Activated CD8-positive, alpha-beta memory T cell treated with anti-CD3 and anti-CD28 coated beads for 48 hours (primary cell): ENCODE results near the gene ABCA2.
"Not testable (repeated sequence)": the region's sequence is repeated elsewhere in the genome, so short reads cannot be mapped to it uniquely, and the experiment has no call there.

Experiments used
- DNase-seq, 3 experiments: peaks; one replicate each; pipeline ENCODE4 v3.0.0-alpha.2; 2020; ENCODE audit warnings: low read depth in 2 of 3, low spot score in 2 of 3

The ABCA2 gene

DNA sequence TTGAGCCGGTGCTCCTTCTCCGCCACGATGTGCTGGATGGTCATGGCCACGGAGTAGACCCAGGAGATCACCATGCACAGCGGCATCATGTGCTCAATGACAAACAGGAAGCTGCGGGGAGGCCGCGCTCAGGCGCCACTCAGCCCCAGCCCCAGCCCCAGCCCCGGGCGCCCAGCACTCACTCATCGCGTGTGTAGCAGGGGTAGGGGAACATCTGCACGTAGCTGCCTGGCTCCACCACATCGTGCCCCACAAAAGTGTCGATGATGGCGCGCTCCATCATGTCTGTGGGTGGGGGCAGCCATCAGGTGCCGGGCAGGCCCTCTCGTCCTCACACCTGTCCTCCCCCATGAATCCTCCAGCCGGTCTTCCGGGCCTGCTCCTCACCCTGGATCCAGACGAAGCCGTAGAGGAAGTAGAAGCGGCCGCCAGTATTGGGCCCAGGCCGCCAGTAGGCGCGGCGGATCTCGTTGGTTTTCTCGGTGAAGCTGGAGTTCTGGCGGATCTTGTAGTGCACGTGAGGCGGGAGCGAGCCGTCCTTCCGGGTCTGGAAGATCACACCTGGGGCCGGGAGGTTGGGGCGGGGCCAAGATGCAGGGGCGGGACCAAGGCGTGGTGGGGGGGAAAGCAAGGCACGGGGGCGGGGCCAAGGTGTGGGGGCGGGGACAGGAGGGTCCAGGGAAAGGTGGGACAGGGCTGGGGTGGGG, 10.1 kb downstream of the ABCA2 start:
- no peak for DNase-seq

DNA sequence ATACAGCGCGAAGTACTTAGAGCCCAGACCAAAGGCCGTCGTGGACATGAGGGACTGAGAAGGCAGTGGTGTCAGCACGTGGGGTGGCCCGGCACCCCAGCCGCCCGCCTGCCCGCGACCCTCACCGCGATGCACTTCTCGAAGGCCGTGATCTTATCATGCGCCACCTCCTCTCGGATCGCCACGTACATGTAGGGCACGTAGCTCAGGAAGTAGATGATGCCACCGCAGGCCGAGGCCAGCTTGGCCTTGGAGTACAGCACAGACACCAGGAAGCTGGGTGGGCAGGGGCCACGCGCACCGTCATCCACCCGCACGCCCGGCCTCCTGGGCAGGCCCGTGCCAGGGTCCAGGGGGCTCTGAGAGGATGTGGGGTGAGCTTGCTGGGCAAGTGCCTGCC, 11.0 kb downstream of the ABCA2 start:
- DNase-seq = no peak

DNA sequence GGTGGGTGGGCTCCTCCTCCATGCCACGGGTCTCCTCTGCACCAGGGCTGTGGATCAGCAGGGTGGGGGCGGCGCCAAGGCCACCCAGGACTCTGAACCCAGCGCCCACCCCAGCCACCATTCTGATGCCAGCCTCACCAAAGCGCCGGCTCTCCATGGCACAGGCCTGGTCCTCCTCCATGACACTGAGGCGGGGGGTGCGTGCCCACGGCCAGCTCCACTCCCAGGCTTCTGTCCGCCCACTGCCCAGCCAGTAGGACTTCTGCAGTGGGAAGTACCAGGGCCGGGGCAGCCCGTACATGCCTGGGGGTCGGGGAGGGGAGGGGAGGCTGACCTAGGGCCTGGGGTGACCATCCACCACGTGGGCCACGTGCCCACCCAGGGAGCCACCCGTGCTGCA, 11.6 kb downstream of the ABCA2 start:
- no peak for DNase-seq

DNA sequence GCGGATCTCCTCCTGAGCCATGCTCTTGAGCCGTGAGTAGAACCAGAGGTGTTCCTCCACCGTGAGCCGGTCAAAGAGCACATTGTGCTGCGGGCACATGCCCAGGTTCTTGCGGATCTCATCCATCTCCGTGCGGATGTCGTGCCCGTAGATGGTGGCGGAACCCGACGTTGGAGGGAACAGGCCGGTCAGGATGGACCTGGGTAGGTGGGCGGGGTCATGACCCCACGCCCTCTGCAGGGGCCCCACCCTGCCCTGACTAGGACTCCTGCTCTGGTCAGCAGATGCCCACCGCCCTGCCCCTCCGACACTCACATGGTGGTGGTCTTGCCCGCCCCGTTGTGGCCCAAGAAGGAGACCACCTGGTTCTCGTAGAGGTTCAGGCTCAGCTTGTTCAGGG, 12.1 kb downstream of the ABCA2 start:
- DNase-seq = no peak

DNA sequence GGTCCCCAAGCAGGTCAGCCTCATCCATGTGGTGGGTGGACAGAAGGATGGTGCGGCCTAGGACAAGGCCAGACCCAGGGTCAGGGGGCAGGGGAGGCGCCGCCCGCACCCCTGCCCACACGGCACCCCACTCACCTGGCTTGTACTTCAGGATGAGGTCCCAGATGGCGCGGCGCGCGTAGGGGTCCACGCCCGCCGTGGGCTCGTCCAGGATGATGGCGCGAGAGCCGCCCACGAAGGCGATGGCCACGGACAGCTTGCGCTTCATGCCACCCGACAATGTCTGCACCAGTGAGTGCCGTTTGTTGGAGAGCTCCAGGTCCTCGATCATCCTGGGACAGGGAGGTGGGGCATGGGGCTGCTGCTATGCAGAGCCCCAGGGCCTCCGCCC, 12.5 kb downstream of the ABCA2 start:
- no peak for DNase-seq

DNA sequence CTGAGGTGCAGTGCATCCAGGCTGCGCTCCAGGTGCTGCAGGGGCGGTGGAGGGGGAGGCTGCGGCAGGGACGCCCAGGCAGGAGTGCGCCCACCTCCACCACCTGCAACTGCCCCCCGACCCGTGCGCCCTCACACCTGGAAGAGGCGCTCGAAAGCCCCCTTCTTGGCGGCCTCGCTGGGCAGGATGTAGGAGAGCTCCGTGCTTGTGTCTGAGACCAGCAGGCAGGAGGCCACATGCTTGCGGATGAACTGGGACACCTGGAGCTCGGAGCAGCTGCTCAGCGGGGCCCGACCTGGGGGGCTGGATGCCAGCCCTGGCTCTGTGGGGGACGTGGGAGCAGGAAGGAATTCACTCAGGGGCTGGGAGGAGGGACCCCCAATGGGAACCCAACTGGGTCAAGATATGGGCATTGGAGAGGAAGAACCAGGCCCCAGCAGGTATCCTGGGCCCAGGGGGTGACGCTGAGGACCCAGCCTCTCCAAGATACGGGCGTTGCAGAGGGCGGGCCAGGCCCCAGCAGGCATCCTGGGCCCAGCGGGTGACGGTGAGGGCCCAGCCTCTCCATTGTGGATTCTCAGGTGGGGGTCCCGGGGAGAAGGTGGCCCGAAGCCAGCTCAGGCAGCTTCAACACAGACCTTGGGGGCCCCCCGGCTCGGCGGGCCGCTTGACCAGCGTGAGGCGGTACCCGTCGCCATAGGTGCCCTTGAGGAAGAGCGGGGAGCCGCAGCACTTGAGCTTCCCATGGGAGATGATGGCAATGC, 13.1 kb downstream of the ABCA2 start:
- no peak for DNase-seq

DNA sequence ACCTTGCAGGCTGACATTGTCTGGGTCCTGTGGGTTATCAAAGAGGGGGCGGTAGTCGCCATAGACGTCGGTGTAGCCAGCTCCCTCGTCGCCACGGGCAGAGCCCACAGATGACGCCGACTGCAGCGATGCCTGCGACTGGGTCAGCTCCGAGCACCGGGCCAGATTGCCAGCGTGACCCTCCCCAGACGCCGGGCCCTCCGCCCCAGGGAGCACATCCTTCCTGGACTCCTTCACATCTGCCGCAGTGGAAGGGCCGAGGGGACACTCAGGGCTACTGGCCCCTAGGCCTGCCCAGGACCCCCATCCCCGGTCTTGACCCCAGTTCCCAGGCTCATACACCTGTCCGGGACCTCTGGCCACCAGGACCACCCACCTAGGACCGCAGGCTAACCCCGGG, 13.9 kb downstream of the ABCA2 start:
- DNase-seq = no peak

DNA sequence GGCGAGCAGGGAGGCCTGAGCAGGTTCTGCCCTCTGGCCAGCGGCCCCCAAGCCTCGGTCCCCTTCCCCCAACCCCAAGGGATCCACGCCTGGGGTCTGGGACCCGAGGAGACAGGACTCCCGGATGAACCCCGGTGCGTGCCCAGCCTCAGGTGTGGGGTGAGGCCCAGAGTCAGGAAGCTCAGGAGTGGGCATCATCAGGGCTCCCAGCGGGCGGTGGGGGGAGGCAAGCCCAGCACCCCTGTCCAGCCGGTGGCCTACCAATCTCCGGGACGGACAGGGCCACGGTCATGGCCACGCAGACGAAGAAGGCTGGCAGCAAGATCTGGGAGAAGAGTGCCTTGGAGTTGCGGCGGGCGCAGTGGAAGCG, 14.5 kb downstream of the ABCA2 start:
- no peak for DNase-seq

DNA sequence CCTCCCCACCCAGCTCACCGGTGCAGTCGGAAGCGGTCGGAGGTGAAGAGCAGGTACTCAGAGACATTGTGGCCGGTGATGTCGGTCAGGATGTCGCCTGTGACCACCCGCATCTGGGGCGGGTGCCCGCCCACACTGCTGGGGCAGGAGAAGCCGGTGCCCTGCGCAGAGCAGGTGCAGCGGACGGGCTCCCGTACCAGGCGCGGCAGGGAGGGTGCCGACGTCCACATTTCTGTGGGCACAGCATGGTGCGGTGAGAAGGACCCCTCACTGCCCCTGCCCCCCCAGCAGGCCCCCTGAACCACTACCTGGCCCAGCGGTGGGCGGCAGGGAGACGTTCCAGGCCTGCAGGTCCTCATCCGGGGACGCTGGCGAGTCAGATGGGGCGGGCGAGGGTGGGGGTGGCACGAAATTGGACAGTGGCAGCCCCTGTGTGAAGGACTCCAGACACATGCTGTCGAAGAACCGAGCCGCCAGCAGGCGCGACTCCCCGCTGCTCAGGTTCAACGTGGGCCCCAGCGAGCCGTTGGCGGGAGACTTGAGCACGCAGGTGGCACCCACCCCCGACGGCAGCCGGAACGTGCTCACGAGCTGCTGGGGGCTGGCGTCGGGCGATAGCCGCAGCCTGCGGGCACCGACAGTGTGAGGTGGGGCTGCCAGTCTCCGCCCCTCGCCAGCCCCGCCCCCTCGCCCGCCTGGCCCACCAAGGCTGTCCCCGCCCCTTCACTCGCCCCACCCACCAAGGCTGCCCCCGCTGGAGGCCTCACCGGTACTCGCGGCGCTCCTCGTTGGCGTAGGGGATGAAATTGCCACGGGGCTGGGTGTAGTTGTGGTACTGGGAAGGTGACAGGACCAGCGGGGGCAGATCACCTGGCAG, 15.1 kb downstream of the ABCA2 start:
- no peak for DNase-seq

DNA sequence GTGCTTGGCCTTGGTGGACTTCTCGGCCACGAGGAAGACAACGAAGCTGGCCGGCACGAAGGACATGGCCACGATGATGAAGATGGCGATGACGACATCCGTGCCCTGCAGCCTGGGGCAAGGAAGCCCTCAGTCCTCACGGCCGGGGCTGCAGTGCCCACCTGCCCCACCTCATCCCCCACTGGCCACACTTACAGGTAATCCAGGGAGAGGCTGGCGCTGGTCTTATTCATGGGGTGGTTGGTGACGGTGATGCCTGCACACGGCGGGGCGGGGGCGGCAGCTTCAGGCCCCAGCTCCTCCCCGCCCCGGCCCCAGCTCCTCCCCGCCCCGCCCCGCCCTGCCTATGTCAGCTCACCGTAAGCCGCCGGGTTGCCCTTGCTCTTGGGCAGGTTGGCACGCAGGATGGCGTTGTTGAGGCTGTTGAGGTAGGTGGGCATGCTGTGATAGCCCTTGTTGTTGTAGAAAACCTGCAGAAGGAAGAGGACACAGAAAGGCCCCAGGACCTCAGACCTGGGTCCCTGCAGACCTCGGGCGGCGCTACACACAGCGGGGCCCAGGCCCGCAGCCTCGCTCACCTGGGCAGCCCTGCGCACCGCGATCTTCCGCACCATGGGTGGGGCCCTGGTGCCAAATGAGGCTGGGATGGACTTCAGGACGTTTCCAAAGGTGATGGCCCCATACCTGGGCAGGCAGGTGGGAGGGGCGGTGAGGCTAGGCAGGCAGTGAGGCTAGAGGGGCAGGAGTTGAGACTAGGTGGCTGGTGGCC, 15.9 kb downstream of the ABCA2 start:
- no peak for DNase-seq

DNA sequence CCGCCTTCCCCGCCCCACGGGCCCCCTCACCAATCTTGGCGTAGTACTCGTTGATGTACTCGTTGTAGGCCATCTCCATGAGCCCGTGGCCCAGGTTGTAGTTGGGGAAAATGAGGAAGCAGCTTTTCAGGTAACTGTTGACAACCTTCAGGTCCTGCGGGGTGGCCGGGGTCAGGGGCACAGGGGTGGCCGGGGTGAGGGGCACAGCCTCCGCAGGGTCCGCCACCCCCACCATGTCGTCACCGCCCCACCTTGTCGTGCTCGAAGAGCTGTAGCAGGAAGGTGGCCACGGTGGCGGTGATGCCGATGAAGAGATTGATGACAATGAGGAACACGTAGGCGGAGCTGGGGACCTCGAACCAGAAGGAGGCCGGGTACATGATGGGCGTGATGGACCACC, 16.9 kb downstream of the ABCA2 start:
- no peak for DNase-seq

DNA sequence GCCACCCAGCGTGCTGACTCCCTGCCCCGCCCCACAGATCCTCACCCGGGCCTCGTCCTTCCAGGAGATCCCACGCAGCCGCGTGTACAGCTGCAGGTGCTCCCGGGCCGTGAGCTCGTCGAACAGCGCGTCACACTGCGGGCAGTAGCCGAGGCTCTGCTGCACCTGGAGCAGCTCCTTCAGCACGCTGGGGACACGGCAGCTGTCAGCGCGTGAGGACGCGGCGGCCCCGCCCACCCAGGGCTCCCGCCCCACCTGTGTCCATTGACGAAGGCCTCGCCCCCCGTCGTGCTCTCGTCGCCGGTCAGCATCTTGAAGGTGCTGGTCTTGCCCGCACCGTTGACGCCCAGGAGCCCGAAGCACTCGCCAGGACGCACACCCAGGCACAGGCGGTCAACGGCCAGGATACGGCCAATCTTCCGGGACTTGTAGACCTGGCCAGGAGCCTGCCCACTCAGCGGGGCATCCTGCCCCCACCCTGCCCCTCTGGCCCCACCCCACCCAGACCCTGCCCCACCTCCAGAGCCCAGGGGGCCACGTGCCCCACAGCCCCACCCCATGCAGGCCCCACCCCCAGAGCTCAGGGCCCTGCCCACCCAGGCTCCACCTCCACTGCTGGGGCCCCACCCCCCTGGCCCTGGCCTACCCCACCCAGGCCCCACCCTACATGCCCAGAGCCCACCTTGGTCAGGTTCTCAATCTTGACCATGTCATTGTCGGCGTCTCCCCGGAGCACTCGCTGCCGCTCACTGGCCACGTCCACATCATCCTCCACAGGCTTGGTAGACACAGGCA, 17.9 kb downstream of the ABCA2 start:
- no peak for DNase-seq

DNA sequence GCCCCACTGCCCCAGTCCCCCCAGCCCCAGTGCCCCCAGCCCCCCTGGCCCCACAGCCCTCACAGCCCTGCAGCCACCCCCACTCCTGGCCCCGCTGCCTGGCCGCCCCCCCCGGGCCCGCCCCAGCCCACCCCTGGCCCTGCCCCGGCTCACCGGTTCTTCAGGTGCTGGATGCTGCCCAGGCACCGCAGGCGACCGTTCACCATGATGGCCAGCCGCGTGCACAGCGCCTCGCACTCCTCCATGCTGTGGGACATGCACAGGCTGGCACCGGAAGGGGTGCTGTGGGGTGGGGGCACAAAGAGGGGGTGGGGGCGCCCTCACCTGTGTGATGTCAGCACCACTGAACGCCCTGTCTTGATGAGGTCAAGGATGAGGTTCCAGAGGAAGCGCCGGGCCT, 18.8 kb downstream of the ABCA2 start:
- no peak for DNase-seq

DNA sequence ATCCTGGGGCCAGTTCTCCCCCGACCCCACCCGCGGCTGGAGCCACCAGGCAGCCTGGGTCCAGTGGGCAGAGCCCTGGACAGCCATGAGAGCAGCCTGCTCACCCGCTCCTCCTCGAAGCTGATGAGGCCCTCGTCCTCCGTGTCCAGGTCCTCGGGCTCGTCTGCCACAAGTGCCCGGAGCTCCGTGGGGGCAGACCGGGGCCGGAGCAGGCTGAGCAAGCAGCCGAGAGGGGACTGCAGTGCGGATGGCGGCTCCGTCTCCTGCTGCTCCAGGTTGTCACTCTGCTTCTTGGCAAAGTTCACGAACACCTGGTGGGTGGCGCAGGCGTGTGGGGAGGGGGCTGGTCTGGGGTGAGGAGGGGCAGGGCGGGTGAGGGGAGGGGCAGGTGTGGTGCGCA, 19.7 kb downstream of the ABCA2 start:
- no peak for DNase-seq

DNA sequence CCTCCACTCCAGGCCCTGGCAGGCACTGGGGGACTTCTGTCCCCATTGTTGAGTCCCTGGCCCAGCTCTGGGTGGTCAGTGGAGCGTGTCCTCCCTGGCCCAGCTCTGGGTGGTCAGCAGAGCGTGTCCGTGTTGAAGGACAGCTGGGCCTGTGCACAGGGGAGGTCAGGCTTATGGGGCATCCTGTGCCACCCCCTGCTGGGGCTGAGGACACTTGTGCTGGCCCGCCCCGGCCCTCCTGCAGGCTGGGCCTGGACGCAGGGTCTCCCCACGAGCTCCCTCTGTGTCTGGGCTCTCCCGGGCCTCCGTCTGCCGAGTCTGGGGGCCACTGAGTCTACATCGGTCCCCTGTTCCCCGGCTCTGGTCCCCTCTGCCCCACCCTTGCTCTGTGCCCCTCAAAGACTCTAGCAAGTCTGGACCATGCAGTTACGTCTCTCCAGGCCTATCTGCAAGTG, 20.2 kb downstream of the ABCA2 start:
- no peak for DNase-seq

DNA sequence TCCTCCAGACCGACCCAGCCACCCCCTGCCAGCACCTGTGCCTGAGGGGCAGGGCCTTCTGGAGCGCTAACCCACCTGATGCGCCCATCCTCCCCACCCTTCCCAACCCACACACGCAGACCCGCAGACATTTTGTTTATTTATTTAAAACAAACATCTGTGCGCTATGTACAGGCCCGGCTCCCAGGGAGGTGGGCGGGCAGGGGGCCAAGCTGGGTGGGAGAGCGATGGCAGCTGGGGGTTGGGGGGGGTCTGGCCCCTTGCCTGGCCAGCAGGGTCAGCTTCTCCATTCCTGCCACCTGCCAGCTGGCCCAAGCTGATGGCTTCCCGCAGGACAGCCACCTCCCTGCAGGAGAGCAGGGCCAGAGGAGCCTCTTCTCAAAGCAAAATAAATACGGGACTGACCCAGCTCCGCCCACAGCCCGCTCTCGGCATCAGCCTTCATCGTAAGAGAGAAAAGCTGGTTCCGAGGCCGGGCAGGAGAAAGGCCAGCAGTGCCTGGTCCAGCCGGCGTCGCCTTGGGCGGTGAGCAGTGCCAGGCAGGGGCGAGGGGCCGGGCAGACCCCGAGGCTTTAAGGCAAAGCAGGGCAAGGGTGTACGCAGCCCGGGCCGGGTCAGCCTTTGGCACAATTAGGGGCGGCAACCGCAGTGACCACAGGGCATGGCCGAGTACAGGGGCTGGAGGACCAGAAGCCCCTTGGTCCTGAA, 20.8 kb downstream of the ABCA2 start:
- no peak for DNase-seq

DNA sequence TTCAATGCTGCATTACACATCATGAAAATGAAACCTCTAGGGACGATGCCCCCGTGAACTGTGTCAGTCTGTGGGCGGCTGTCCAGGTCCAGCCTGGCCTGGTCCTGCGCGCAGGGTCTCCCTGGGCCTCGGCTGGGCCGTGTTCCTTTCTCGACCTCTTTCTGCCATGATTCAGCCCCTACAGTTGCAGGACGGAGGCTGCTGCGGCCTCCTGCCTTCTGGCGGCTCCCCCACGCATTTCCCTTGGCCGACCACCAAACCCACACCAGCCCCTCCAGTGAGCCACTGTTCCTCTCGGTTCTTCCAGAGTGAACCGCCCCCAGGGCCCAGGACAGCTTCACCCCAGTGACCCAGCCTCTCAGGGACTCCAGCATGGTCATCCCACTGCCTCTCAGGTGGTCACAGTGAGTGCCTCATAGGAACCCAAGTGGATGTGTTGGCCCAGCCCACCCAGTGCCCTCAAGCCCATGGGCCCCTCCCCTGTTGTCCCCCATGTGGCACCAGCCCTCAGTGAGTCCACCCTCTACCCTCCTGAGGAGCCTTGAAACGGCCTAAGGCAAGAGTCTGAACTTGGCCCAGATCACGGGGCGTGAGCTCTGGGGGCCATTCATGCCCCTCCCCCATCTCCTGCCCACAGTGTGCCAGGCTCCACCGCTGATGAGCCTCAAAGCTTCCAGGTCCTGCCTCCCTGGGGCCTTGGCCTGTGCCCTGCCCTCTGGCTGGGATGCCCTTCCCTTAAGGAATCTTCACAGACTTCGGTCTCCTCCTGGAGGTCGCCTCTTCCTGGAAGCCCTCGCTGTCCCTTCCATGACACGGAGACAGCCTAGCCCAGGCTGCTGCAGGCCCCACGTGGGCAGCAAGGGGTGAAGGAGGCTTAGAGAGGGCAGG, 21.7 kb downstream of the ABCA2 start:
- DNase-seq = no peak

DNA sequence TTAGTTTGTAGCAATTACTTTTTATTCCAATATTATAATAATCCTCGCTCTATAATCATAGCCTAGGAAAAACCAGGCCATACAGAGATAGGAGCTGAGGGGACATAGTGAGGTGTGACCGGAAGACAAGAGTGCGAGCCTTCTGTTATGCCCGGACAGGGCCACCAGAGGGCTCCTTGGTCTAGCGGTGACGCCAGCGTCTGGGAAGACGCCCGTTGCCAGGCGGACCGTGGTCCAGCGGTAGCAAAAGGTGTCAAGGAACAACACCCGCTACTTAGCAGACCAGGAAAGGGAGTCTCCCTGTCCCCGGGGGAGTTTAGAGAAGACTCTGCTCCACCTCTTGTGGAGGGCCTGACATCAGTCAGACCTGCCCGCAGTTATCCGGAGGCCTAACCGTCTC, 23.8 kb downstream of the ABCA2 start:
- DNase-seq = not testable (repeated sequence)

DNA sequence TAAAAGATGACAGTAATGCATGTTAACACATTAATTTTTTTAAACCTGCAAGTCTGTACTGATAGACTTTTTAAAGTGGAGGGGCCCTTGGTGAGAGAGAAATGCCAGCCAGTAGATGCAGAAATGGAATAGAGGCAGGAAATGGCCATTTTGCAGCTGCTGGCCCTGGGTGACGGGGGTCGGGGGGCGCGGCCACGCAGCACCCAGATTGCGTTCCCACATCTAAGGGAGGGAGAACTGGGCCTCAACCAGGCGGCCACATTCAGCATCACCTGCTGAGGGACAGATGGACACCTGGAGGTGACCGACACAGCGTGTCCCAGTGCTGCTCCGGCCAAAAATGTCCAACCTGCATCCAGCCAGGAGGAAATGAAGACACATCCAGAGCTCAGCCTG, 25.4 kb downstream of the ABCA2 start:
- no peak for DNase-seq
